DMS114 treated with DMSO at 0.1 percent for 48 hours (cell line): Measurements from ENCODE around the gene SESN2.

ENCODE experiments used
- DNase-seq: peaks from one replicate; lab custom pipeline; 2025; ENCODE audit not compliant: unreplicated experiment; lab: John Stamatoyannopoulos, UW

Gene SESN2

DNA sequence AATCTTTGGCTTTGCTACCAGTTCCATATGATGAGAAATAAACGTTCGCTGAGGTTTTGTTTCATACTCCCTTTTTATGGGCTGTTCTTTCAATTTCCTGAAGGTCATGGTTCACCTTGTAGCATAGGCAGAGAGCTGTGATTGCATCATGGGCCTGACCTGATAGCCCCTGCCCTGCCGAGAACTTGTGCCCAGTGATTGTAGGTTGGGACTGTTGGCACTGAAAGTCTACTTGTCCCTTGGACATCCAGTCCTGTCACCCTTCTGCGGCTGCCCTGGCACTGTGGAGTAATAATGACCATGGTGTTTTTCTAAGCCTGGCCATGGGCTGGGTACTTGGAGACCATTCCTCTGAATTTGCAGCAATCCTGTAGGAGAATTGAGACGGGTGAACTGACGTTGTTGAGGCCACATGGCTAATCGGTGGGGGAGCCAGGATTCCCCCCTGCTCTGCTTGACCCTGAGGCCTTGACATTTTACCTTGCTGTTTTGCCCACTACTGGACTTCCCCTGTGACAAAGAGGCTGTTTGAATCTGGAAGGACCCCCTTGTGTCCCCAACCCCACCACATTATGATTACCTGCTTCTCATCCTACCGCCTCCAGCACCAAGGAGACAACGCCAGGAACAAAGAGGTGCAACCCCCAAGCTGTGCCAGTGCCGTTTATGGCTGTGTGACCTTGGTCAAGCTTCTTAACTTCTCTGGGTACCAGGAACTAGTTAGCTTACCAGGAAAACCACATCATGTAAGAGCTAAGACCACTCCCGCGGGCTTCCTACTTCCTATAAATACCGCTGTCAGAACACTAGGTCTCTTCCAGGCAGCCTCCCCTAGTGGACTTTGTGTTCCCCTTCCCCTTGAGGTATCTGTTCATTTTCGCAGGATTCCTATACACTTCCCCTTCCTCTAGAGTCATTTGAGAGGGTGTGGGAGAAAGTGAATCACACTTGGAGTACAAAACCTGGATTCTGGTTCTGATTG lies 23.4 kb downstream of the SESN2 start:
- DNase-seq: no peak

- no peak for DNase-seq
These were observed 26.8 kb downstream of the SESN2 start for GRCh38 chr1:28286111-28286510.

GRCh38 chr1:28288487-28288886 lies 29.2 kb downstream of the SESN2 start:
- no peak for DNase-seq

- DNase-seq: no peak
These were observed 31.5 kb downstream of the SESN2 start for GRCh38 chr1:28290851-28291250.

- DNase-seq: no peak
These were observed 32.4 kb downstream of the SESN2 start for GRCh38 chr1:28291711-28292110.

- DNase-seq: no peak
These were observed 36.6 kb downstream of the SESN2 start for GRCh38 chr1:28295936-28296335.

DNA sequence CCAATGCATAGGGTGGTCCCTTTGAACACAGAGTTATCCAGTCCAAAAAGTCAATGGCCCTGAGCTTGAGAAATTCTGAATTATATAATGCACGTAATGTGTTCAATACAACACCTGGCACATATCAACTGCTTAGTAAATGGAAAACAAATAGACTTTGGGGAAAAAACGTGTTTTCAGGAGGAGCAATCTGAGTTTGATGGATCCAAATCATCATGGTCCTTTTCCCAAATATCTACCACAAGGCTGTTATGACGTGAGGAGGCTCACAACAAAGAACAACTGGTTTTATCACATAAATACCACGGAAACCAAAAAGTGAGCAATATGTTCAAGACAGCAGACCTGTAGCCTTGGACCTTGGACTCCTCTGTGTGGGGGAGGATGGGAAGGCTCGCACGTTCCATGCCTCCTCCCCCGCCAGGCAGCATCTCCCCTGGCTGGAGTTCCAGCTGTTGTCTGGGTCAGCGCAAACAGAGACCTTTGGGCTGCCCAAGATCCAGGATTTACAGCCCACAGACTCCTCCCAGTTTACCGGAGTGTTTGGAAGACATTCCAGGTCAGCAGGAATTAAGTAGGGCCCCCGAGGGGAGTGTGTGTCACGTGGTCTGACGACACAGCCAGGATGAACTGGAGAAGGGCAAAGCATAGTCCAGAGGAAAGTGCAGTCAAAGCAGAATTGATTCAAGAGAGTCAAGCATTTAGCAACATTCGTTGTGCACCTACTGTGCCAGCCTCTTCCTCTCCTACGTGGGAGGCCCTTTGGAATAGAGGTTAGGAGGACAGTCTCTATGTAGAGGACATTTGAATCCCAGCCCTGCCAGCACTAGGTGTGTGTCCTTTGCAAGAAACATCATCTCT lies 37.3 kb downstream of the SESN2 start:
- no peak for DNase-seq

- no peak for DNase-seq
These were observed 38.5 kb downstream of the SESN2 start for GRCh38 chr1:28297826-28298225.

- no peak for DNase-seq
These were observed 39.1 kb downstream of the SESN2 start for GRCh38 chr1:28298438-28298837.

DNA sequence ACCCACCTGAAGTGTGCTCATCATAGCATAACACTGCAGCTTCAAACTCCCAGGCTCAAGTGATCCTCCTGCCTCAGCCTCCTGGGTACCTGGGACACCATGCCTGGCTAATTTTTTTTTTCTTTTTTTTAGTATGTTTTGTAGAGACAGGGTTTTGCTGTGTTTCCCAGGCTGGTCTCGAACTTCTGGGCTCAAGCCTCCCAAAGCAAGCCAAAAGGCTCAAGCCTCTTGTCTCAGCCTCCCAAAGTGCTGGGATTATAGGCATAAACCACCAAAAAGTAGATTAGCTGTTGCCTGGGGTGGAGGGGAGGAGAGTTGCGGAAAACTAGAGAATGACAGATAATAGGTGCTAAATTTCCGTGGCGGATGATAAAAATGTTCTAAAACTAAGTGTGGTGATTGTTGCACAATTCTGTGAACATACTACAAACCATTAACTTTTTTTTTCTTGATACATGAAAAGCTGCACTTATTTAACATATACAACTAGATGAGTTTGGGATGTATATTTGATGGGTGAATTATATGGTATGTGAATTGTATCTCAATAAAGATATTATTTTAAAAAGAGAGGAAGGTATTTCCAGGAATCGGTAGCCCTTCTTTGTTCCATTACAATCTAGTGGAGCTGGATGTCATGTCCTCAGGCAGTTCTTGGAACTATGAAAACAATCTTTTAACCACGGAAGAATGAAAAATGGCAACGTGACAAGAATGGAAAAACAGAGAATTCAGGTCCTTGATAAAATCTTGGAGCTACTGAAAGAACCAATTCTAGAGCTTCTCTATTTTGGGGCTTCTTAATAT lies 42.3 kb downstream of the SESN2 start:
- DNase-seq: no peak

GRCh38 chr1:28302247-28302646 lies 42.9 kb downstream of the SESN2 start:
- no peak for DNase-seq

DNA sequence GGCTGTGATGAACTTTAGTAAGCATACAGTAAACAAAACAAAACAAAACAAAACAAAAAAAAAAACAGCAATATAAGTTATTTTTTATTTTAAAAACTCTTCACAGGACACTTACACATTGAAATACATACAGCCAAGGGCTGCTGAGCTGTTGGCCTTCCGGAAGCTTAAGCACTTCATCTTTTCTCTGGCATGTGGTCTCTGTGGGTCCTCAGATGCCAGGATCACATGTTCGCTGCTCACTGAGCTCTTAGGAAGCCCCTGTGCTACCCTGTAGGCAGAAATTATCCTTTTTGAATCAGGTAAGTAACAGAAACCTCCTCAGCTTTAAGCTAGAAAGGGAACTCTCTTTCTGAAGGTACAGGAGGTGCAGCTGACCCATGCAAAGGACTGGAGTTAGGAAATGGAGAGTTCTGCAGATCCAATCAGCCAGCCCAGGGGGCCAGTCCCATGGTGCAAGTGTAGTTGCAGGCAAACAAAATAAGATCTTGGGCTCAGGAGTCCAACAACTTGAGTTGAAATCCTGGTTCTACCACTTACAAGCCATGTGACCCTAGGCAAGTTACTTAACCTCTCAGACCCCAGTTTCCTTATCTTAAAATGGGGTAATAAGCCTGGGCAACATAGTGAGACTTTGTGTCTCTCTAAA lies 47.1 kb downstream of the SESN2 start:
- no peak for DNase-seq

DNA sequence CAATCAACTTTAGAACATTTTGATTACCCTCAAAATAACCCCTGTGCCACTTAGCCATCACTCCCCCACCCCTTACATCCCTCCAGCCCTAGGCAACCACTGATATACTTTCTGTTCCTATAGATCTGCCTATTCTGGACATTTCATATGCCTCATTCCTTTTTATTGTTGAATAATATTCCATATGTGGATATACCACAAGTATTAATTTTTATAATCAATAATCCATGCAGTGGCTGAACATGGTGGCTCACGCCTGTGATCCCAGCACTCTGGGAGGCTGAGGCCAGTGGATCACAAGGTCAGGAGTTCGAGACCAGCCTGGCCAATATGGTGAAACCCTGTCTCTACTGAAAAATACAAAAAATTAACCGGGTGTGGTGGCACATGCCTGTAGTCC lies 49.4 kb downstream of the SESN2 start:
- no peak for DNase-seq

- no peak for DNase-seq
These were observed 50.4 kb downstream of the SESN2 start for GRCh38 chr1:28309702-28310101.

DNA sequence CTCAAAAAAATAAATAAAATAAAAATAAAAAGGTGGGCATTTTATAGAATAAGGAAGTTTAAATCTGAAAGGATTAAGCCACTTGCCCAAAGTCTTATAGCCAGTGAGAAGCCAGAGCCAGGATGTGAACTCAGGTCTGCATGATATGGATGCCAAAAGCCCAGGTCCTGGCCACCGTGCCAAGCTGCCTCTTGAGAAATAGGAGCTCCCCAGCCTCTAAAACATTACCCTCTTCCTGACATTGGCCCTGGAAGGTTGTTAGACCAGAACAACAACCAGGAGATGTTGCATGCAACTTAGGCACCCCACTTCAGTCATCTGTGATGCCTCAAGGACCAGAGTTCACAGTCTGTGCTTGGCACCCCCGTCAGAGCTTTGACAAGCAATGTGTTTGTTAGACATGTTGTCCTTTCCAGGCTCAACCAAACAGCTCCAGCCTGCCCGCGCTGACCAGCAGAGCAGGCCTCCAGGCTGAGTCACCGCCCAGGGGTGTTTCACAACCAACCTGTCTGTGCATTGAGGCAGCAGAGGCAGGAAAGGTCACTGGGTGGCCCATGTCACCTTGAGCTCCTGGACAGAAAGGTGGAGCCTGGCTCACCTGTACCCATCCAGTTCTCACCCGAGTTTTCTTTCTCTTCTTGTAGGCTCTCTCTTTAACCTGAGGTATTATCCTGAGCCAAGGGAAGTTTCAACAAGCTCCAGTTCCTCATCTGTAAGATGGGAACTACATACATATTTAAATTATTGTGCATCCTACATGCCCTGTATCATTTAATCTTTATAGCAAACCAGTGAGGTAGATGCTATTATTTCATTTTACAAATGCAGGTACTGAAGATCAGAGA lies 54.6 kb downstream of the SESN2 start:
- no peak for DNase-seq

DNA sequence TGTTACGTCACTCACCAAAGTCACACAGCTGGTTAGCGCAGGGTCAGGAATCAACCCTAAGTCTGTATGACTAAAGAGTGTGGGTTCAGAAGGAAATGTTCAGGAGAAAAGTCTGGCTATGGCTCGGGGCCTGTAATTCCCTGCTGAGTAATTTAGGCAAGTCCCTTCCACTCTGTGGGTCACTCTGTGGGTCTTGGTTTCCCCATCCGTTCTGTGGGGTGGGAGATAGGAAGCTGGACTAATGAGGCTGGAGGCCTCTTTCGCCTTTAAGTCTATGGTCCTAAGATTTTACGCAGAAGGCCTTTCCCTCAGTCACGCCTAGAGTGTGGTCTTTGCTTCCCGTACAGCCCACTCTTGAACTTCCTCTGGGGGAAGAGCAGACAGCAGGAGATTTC lies 55.2 kb downstream of the SESN2 start:
- no peak for DNase-seq

GRCh38 chr1:28317014-28317413 lies 57.7 kb downstream of the SESN2 start:
- no peak for DNase-seq

GRCh38 chr1:28322194-28322593 lies 62.9 kb downstream of the SESN2 start:
- DNase-seq: no peak

GRCh38 chr1:28323720-28324119 lies 64.4 kb downstream of the SESN2 start:
- DNase-seq: no peak

- no peak for DNase-seq
These were observed 67.2 kb downstream of the SESN2 start for GRCh38 chr1:28326515-28326914.
